ENCODE measurements around the gene ANXA5. TPM values are rescaled to one million over a fixed set of nuclear protein-coding genes. Genes with fewer than 3 reads are reported as not detected.

Gene ANXA5
- polyA plus RNA-seq, 1 of the 3 experiments (the other 2 are of a cell fraction): 379 TPM

DNA sequence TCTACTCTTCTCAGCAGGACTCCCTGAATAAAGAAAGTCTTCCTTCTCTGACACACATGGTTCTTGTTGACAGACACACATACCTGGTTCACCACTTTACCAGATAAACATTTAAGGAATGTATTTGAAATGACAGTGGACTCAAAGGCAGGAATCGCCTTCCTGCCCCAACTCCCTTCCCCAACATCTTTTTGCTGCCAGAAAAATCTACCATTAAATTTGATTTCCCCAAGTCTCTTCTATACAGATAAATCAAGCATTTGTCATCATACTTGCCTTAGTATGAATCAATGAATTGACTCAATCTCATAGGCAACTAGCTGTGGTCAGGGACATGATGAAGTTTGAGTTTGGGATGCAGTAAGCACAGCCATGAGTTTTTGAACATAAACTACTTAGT is 23.3 kb upstream of the ANXA5 start:
- Histone ChIP-seq H3K79me2 (ENCODE audit: insufficient read depth) (no peaks in the 10 kb centered on the region), H3K9me3 (no peaks in the 10 kb centered on the region), H3K27me3 (ENCODE audit: insufficient read depth) (no peaks in the 10 kb centered on the region), H4K20me1 (ENCODE audit: insufficient read depth) (no peaks in the 10 kb centered on the region), H3K36me3 (replicated peaks in 1 of 2; ENCODE audit: control insufficient read depth in 1 of 2, insufficient read depth in 2 of 2, low read length in 1 of 2) (no peaks in the 10 kb centered on the region), H3K27ac (ENCODE audit: low read depth in 2 of 2, low read length in 1 of 2) (no peak overlapping the region), H2AFZ (ENCODE audit: low read depth) (no peak overlapping the region), H3K4me3 (ENCODE audit: low read depth in 2 of 2, low read length in 1 of 2) (no peak overlapping the region), H3F3A (replicated peaks; ENCODE audit: insufficient read depth) (no peaks in the 10 kb centered on the region), H3K9me2 (no peaks in the 10 kb centered on the region), H3K4me1 (ENCODE audit: control insufficient read depth in 1 of 2, insufficient read depth in 2 of 2, low read depth in 1 of 2, low read length in 1 of 2) (no peaks in the 10 kb centered on the region), H3K9ac (no peak overlapping the region), H3K4me2 (no peak overlapping the region)
- 16% methylated on average over 1 of the region's 1 CpG for WGBS (ENCODE audit: low lambda C conversion rate)
- no peak for DNase-seq
- POLR2A ChIA-PET: no interaction called here
- no peak for TF ChIP-seq SIN3A (IDR thresholded peaks at IDR 0.05; ENCODE audit: borderline replicate concordance, low read depth, low read length)
- TF ChIP-seq EP300 (IDR thresholded peaks at IDR 0.05; ENCODE audit: borderline replicate concordance in 1 of 2, low read depth in 1 of 2, low read length in 1 of 2): no peak
- TF ChIP-seq, protein P1, sequence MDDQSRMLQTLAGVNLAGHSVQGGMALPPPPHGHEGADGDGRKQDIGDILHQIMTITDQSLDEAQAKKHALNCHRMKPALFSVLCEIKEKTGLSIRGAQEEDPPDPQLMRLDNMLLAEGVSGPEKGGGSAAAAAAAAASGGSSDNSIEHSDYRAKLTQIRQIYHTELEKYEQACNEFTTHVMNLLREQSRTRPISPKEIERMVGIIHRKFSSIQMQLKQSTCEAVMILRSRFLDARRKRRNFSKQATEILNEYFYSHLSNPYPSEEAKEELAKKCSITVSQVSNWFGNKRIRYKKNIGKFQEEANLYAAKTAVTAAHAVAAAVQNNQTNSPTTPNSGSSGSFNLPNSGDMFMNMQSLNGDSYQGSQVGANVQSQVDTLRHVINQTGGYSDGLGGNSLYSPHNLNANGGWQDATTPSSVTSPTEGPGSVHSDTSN (IDR thresholded peaks at IDR 0.05): peak; percentile 18; the same call in 1 of the 2 replicates
- CTCF ChIA-PET: no interaction called here

DNA sequence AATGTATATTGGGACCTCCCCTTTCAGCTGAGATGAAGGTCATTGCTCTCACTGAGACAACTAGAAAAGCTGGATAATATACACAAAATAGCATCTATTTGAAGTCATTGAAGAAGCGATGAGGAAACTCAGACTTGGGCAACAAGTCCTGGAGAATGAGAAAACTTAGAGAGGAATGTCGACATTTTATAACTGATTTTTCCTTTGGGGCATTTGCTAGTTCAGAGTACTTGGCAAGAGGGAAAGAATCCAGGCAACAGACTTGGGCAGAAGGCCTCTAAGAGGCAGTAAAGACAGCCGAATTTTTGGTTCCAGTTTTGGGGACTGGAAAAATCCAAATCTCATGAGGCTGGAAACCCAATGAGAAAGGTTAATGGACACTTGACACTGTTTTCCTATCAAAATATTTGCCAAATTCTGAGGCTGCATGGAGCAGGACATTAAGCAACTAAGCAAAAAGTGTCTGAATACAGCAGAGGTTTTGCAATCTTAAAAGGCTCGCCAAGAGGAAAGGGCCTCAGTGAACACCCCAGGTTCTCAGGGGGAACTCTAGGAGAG is 21.0 kb upstream of the ANXA5 start:
- H3K9me2 ChIP-seq: no peaks in the 10 kb centered on the region
- no peak for DNase-seq
- ChIA-PET CTCF (interaction anchor here (1.4 kb wide), 2 partner anchors 9 to 256 kb away, joined by 3 to 4 read pairs; no protein-coding TSS in a partner anchor), POLR2A (no interaction called here)
- H3K4me3 ChIP-seq (ENCODE audit: low read depth in 2 of 2, low read length in 1 of 2): no peak overlapping the region
- H3K27ac ChIP-seq (ENCODE audit: low read depth in 2 of 2, low read length in 1 of 2): no peak overlapping the region
- H3K9me3 ChIP-seq: no peaks in the 10 kb centered on the region
- no peaks in the 10 kb centered on the region for H3K79me2 ChIP-seq (ENCODE audit: insufficient read depth)
- H3K4me2 ChIP-seq: no peak overlapping the region
- H3K4me1 ChIP-seq (ENCODE audit: control insufficient read depth in 1 of 2, insufficient read depth in 2 of 2, low read depth in 1 of 2, low read length in 1 of 2): no peaks in the 10 kb centered on the region
- H3K36me3 ChIP-seq (replicated peaks in 1 of 2; ENCODE audit: control insufficient read depth in 1 of 2, insufficient read depth in 2 of 2, low read length in 1 of 2): no peaks in the 10 kb centered on the region
- no peak overlapping the region for H2AFZ ChIP-seq (ENCODE audit: low read depth)
- no peaks in the 10 kb centered on the region for H4K20me1 ChIP-seq (ENCODE audit: insufficient read depth)
- no peaks in the 10 kb centered on the region for H3F3A ChIP-seq (replicated peaks; ENCODE audit: insufficient read depth)
- H3K9ac ChIP-seq: no peak overlapping the region
- WGBS (ENCODE audit: low lambda C conversion rate): 52% methylated on average over 4 of the region's 4 CpGs
- TF ChIP-seq FOXJ3 (CRISPR knock-in tag; IDR thresholded peaks at IDR 0.05): no peak
- no peak for TF ChIP-seq TEAD4 (IDR thresholded peaks at IDR 0.05; ENCODE audit: borderline replicate concordance, insufficient read depth)
- no peak for TF ChIP-seq TCF12 (IDR thresholded peaks at IDR 0.05)
- TF ChIP-seq, protein P2, sequence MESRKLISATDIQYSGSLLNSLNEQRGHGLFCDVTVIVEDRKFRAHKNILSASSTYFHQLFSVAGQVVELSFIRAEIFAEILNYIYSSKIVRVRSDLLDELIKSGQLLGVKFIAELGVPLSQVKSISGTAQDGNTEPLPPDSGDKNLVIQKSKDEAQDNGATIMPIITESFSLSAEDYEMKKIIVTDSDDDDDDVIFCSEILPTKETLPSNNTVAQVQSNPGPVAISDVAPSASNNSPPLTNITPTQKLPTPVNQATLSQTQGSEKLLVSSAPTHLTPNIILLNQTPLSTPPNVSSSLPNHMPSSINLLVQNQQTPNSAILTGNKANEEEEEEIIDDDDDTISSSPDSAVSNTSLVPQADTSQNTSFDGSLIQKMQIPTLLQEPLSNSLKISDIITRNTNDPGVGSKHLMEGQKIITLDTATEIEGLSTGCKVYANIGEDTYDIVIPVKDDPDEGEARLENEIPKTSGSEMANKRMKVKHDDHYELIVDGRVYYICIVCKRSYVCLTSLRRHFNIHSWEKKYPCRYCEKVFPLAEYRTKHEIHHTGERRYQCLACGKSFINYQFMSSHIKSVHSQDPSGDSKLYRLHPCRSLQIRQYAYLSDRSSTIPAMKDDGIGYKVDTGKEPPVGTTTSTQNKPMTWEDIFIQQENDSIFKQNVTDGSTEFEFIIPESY (IDR thresholded peaks at IDR 0.05; ENCODE audit: borderline replicate concordance, low read depth): no peak
- no peak for TF ChIP-seq NRF1 (IDR thresholded peaks at IDR 0.05; ENCODE audit: low read depth, low read length)
- TF ChIP-seq, protein P3, sequence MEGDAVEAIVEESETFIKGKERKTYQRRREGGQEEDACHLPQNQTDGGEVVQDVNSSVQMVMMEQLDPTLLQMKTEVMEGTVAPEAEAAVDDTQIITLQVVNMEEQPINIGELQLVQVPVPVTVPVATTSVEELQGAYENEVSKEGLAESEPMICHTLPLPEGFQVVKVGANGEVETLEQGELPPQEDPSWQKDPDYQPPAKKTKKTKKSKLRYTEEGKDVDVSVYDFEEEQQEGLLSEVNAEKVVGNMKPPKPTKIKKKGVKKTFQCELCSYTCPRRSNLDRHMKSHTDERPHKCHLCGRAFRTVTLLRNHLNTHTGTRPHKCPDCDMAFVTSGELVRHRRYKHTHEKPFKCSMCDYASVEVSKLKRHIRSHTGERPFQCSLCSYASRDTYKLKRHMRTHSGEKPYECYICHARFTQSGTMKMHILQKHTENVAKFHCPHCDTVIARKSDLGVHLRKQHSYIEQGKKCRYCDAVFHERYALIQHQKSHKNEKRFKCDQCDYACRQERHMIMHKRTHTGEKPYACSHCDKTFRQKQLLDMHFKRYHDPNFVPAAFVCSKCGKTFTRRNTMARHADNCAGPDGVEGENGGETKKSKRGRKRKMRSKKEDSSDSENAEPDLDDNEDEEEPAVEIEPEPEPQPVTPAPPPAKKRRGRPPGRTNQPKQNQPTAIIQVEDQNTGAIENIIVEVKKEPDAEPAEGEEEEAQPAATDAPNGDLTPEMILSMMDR (IDR thresholded peaks at IDR 0.05): no peak
- TF ChIP-seq FOXM1 (IDR thresholded peaks at IDR 0.05; ENCODE audit: low read depth): no peak
- H3K27me3 ChIP-seq (ENCODE audit: insufficient read depth): no peaks in the 10 kb centered on the region
